Measurements from ENCODE around the gene FAM149A. TPM values are rescaled to one million over a fixed set of nuclear protein-coding genes. Genes with fewer than 3 reads are reported as not detected.
A peak's percentile ranks its signal among the peaks of the same experiment; 100 is the strongest.

Gene FAM149A
- total RNA-seq, 5 donors from 2014 or later (not counting 1 experiment from before 2014, with no cell fraction given): 0.57 to 3.2 (median 1.1) TPM

GRCh38 chr4:186200516-186200915 is 96.0 kb downstream of the FAM149A start:
- H3K27ac Mint-ChIP-seq: peak overlapping the region in 1 of 2 donors; percentile 76

GRCh38 chr4:186201010-186201409 is 96.5 kb downstream of the FAM149A start:
- H3K36me3 ChIP-seq (ENCODE audit: control insufficient read depth in 2 of 2, extremely low read depth in 1 of 2, insufficient read depth in 1 of 2, low read length in 1 of 2): peaks cover 0 to 7% of the 10 kb centered on the region in 2 donors
- H3K36me3 Mint-ChIP-seq: peaks cover 10% of the 10 kb centered on the region
- DNase-seq: no peak
- no peak for ATAC-seq (replicated peaks in 1 of 4)
- 100% methylated on average over 1 of the region's 7 CpGs for WGBS (ENCODE audit: insufficient coverage)
- no peaks in the 10 kb centered on the region for H3K9me3 Mint-ChIP-seq
- H3K27ac ChIP-seq (ENCODE audit: low read length): no peak overlapping the region
- H3K4me1 Mint-ChIP-seq: peaks cover 12 to 29% (median 22%) of the 10 kb centered on the region in 3 donors
- H3K9me3 ChIP-seq: no peaks in the 10 kb centered on the region
- no peak overlapping the region for H3K4me3 Mint-ChIP-seq
- no peaks in the 10 kb centered on the region for H3K27me3 Mint-ChIP-seq
- ChIA-PET CTCF (interaction anchor here (0.8 to 1.8 kb wide), 6 partner anchors 8 to 133 kb away, joined by 3 to 19 read pairs (median 4); partner anchors contain the start of genes CYP4V2 (in 1 of the 2) and TLR3 (in 1 of the 2)), POLR2A (interaction anchor here (0.6 to 1.9 kb wide), 2 partner anchors 9 to 34 kb away, joined by 3 to 11 read pairs; partner anchors contain the start of gene CYP4V2 (in 1 of the 2))
- no peak overlapping the region for H3K27ac Mint-ChIP-seq
- no peak overlapping the region for H3K4me3 ChIP-seq (ENCODE audit: control insufficient read depth in 1 of 2, extremely low read depth in 1 of 2, low read length in 1 of 2)
- H3K4me1 ChIP-seq (ENCODE audit: control insufficient read depth in 1 of 2, extremely low read depth in 1 of 2, insufficient read depth in 2 of 2, low read length in 2 of 2): no peaks in the 10 kb centered on the region
- no peaks in the 10 kb centered on the region for H3K27me3 ChIP-seq (replicated peaks in 1 of 2; ENCODE audit: control insufficient read depth in 2 of 2, extremely low read depth in 1 of 2, insufficient read depth in 2 of 2, low read length in 1 of 2)

More at GRCh38 chr4:186200516-186200915, 96.0 kb downstream of the FAM149A start:
- Histone ChIP-seq H3K4me1 (ENCODE audit: control insufficient read depth in 1 of 2, extremely low read depth in 1 of 2, insufficient read depth in 2 of 2, low read length in 2 of 2) (no peaks in the 10 kb centered on the region), H3K4me3 (ENCODE audit: control insufficient read depth in 1 of 2, extremely low read depth in 1 of 2, low read length in 1 of 2) (no peak overlapping the region), H3K9me3 (no peaks in the 10 kb centered on the region), H3K36me3 (ENCODE audit: control insufficient read depth in 2 of 2, extremely low read depth in 1 of 2, insufficient read depth in 1 of 2, low read length in 1 of 2) (peaks cover 0 to 7% of the 10 kb centered on the region in 2 donors), H3K27me3 (replicated peaks in 1 of 2; ENCODE audit: control insufficient read depth in 2 of 2, extremely low read depth in 1 of 2, insufficient read depth in 2 of 2, low read length in 1 of 2) (no peaks in the 10 kb centered on the region), H3K27ac (ENCODE audit: low read length) (no peak overlapping the region)
- 100% methylated on average over 3 of the region's 6 CpGs for WGBS (ENCODE audit: insufficient coverage)
- Mint-ChIP-seq H3K4me3 (no peak overlapping the region), H3K36me3 (peaks cover 13% of the 10 kb centered on the region), H3K4me1 (peaks cover 16 to 29% (median 27%) of the 10 kb centered on the region in 3 donors), H3K9me3 (no peaks in the 10 kb centered on the region), H3K27me3 (no peaks in the 10 kb centered on the region)
- ATAC-seq (replicated peaks in 1 of 4) (no peak), DNase-seq (no peak)
- ChIA-PET POLR2A (no interaction called here), CTCF (no interaction called here)

DNA sequence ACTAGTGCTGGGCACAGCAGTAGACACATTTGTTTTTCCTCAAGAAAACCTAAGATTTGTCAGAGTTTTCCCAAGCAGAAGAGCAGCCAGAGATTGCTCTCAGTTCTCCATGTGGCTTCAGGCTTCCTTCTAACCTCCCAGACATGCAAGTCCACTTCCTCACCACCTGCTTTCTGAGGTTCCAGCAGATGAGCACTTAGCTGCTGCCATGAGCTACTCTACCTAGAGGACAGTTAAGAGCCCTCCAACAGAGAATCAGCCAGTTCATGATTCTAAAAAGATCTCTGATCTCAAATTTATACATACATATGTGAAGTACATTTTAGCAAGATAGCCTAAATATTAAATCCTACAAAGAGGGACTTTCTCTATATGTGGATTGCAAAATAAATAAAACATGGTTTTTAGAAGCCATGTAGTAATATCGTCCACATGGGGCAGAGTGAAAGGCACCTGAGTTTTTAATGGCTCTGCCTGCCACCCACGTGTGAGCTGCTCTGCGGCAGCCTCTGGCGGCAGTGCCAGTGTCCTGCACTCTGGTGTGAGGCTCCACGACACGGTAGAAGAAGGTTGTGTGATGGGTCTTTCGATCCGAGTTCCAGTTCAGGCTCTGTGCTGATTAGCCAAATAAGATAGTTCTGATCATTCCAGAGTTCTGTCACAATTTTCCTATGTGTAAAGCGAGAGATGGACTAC is 97.2 kb downstream of the FAM149A start:
- DNase-seq: peak; percentile 9 to 71 (median 47)
- peaks cover 5% of the 10 kb centered on the region for H3K36me3 Mint-ChIP-seq
- ChIA-PET POLR2A (interaction anchor here (0.6 to 1.9 kb wide), 3 partner anchors 9 to 33 kb away, joined by 3 to 11 read pairs (median 3); partner anchors contain the start of gene CYP4V2 (in 1 of the 2)), CTCF (interaction anchor here (0.8 to 1.8 kb wide), 7 partner anchors 9 to 134 kb away, joined by 3 to 19 read pairs (median 4); partner anchors contain the start of genes CYP4V2 (in 1 of the 2) and TLR3 (in 1 of the 2))
- peak; percentile 61 to 96 (median 91) for ATAC-seq (replicated peaks in 1 of 4)
- peak overlapping the region; percentile 70 to 74 for H3K27ac Mint-ChIP-seq
- WGBS (ENCODE audit: insufficient coverage): 26% methylated on average over 7 of the region's 9 CpGs
- H3K4me1 Mint-ChIP-seq: peaks cover 12 to 32% (median 18%) of the 10 kb centered on the region in 3 donors
- H3K27ac ChIP-seq (ENCODE audit: low read length): peak overlapping the region; percentile 52
- H3K9me3 Mint-ChIP-seq: no peaks in the 10 kb centered on the region
- no peaks in the 10 kb centered on the region for H3K4me1 ChIP-seq (ENCODE audit: control insufficient read depth in 1 of 2, extremely low read depth in 1 of 2, insufficient read depth in 2 of 2, low read length in 2 of 2)
- peak overlapping the region in 1 of 3 donors; percentile 17 for H3K4me3 Mint-ChIP-seq
- no peak overlapping the region for H3K4me3 ChIP-seq (ENCODE audit: control insufficient read depth in 1 of 2, extremely low read depth in 1 of 2, low read length in 1 of 2)
- H3K27me3 ChIP-seq (replicated peaks in 1 of 2; ENCODE audit: control insufficient read depth in 2 of 2, extremely low read depth in 1 of 2, insufficient read depth in 2 of 2, low read length in 1 of 2): no peaks in the 10 kb centered on the region
- H3K9me3 ChIP-seq: no peaks in the 10 kb centered on the region
- no peaks in the 10 kb centered on the region for H3K27me3 Mint-ChIP-seq
- H3K36me3 ChIP-seq (ENCODE audit: control insufficient read depth in 2 of 2, extremely low read depth in 1 of 2, insufficient read depth in 1 of 2, low read length in 1 of 2): peaks cover 0 to 5% of the 10 kb centered on the region in 2 donors

DNA sequence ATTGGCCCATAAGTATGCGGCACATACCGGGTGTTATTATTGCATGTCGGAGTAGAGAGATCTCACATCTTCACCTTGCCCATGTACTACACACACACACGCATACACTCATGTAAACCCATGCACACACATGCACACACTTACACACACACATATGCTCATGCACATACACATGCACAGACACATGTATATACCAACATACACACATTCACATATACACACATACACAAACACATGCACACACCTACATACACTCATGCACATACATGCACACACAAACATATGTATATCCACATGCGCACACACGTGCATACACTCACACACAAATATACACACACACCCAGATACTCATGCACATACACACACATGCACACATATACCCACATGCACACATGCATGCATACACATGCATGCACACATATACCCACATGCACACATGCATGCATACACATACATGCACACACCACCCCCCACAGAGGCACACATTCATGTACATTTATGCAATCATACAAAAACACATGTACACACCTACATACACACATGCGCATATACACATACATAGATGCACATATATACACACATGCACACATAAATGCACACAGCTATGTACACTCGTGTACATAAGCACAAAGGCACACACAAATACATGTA is 98.1 kb downstream of the FAM149A start:
- no peaks in the 10 kb centered on the region for H3K27me3 ChIP-seq (replicated peaks in 1 of 2; ENCODE audit: control insufficient read depth in 2 of 2, extremely low read depth in 1 of 2, insufficient read depth in 2 of 2, low read length in 1 of 2)
- Mint-ChIP-seq H3K4me1 (peaks cover 8 to 32% (median 13%) of the 10 kb centered on the region in 3 donors), H3K4me3 (no peak overlapping the region), H3K9me3 (no peaks in the 10 kb centered on the region), H3K36me3 (no peaks in the 10 kb centered on the region), H3K27me3 (no peaks in the 10 kb centered on the region), H3K27ac (no peak overlapping the region)
- no peak for DNase-seq
- H3K9me3 ChIP-seq: no peaks in the 10 kb centered on the region
- no peaks in the 10 kb centered on the region for H3K4me1 ChIP-seq (ENCODE audit: control insufficient read depth in 1 of 2, extremely low read depth in 1 of 2, insufficient read depth in 2 of 2, low read length in 2 of 2)
- POLR2A ChIA-PET: interaction anchor here (0.9 to 1.9 kb wide), 4 partner anchors 10 to 14 kb away, joined by 3 to 15 read pairs (median 7); partner anchors contain the start of gene CYP4V2 (in 1 of the 2)
- ATAC-seq (replicated peaks in 1 of 4): no peak
- peak overlapping the region; percentile 95 for H3K27ac ChIP-seq (ENCODE audit: low read length)
- 89% methylated on average over 7 of the region's 8 CpGs for WGBS (ENCODE audit: insufficient coverage)
- CTCF ChIA-PET: interaction anchor here (1.3 to 2.1 kb wide), 5 partner anchors 10 to 134 kb away, joined by 4 to 19 read pairs (median 6); partner anchors contain the start of gene CYP4V2 (in 1 of the 2)
- H3K36me3 ChIP-seq (ENCODE audit: control insufficient read depth in 2 of 2, extremely low read depth in 1 of 2, insufficient read depth in 1 of 2, low read length in 1 of 2): no peaks in the 10 kb centered on the region
- no peak overlapping the region for H3K4me3 ChIP-seq (ENCODE audit: control insufficient read depth in 1 of 2, extremely low read depth in 1 of 2, low read length in 1 of 2)

DNA sequence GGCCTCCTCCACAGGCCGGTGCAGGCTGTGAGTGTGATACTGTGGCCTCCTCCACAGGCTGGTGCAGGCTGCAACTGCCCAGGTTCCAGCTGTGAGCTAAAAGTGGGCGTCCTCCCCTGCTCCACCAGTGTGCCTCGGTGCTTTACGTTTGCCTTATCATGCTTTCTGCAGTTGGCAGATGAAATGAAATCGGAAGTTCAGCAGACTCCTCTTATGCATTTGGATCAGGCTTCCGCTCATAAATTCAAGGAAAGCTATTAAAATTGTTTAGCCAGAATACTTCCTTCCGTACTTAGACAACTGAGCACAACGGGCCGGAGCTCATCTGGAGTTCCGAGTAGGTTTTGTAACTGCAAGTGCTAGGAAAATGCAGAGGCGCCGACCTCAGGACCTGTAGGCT is 98.9 kb downstream of the FAM149A start:
- Histone ChIP-seq H3K27me3 (replicated peaks in 1 of 2; ENCODE audit: control insufficient read depth in 2 of 2, extremely low read depth in 1 of 2, insufficient read depth in 2 of 2, low read length in 1 of 2) (no peaks in the 10 kb centered on the region), H3K4me1 (ENCODE audit: control insufficient read depth in 1 of 2, extremely low read depth in 1 of 2, insufficient read depth in 2 of 2, low read length in 2 of 2) (no peaks in the 10 kb centered on the region), H3K4me3 (ENCODE audit: control insufficient read depth in 1 of 2, extremely low read depth in 1 of 2, low read length in 1 of 2) (no peak overlapping the region), H3K27ac (ENCODE audit: low read length) (peak overlapping the region; percentile 95), H3K36me3 (ENCODE audit: control insufficient read depth in 2 of 2, extremely low read depth in 1 of 2, insufficient read depth in 1 of 2, low read length in 1 of 2) (no peaks in the 10 kb centered on the region), H3K9me3 (no peaks in the 10 kb centered on the region)
- Mint-ChIP-seq H3K36me3 (no peaks in the 10 kb centered on the region), H3K4me3 (peak overlapping the region in 1 of 3 donors; percentile 71), H3K9me3 (peaks cover 0 to under 1% (median 0%) of the 10 kb centered on the region in 3 donors), H3K27ac (no peak overlapping the region), H3K27me3 (no peaks in the 10 kb centered on the region), H3K4me1 (peaks cover 8 to 32% (median 13%) of the 10 kb centered on the region in 3 donors)
- peak in 1 of 4 experiments; percentile 10 for ATAC-seq (replicated peaks in 1 of 4)
- ChIA-PET CTCF (interaction anchor here (0.7 to 2.1 kb wide), 8 partner anchors 7 to 775 kb away, joined by 4 to 17 read pairs (median 6); partner anchors contain the start of gene CYP4V2 (in 1 of the 2)), POLR2A (interaction anchor here (0.7 to 1.4 kb wide), 4 partner anchors 12 to 96 kb away, joined by 3 to 15 read pairs (median 4); partner anchors contain the start of gene CYP4V2 (in 1 of the 2))
- peak in 2 of 35 experiments; percentile 28 to 35 for DNase-seq
- 72% methylated on average over 8 of the region's 12 CpGs for WGBS (ENCODE audit: insufficient coverage)

Measured in T-cell (primary cell).